Measurements from ENCODE around the gene RASGEF1C.

- TF ChIP-seq CTCF (conservative IDR thresholded peaks at IDR 0.05; ENCODE audit: low read length): no peak
- TF ChIP-seq EZH2phosphoT487 (IDR thresholded peaks at IDR 0.05; ENCODE audit: borderline replicate concordance, low read depth, low read length): no peak
Measured at GRCh38 chr5:180171568-180172094, 37.4 kb downstream of the RASGEF1C start.
